Stimulated activated naive B cell treated with anti-CD40 and anti-IgM and Interleukin-4, amounts not matched to agents 10 μg/mL and 1 μg/mL and 100 μg/mL, for 72 hours (primary cell): Measurements from ENCODE around the gene PADI4.

Experiments
- ATAC-seq, 2 donors: fragments of 150-1000 bp; cut with Tn5 transposase; replicated peaks; 2 replicates each; pipeline ENCODE4 v1.10.0; 2021; ENCODE audit warnings: moderate library complexity in 1 of 2
- DNase-seq: peaks from one replicate; pipeline ENCODE4 v3.0.0; 2021
- H3K27ac Mint-ChIP-seq: one replicate; pipeline ENCODE4 v1.8.0; 2022; ENCODE audit warnings: mild to moderate bottlenecking, mixed read lengths
- H3K27me3 Mint-ChIP-seq, 2 donors: one replicate each; pipeline ENCODE4 v1.8.0; 2022; ENCODE audit warnings: mixed read lengths in 2 of 2
- H3K36me3 Mint-ChIP-seq, 2 donors: one replicate each; pipeline ENCODE4 v1.8.0; 2022; ENCODE audit warnings: mixed read lengths in 2 of 2, mild to moderate bottlenecking in 1 of 2
- H3K4me1 Mint-ChIP-seq, 2 donors: one replicate each; pipeline ENCODE4 v1.8.0; 2022; ENCODE audit warnings: mixed read lengths in 2 of 2, mild to moderate bottlenecking in 1 of 2
- H3K4me3 Mint-ChIP-seq, 2 donors: one replicate each; pipeline ENCODE4 v1.8.0; 2022; ENCODE audit warnings: mild to moderate bottlenecking in 2 of 2, mixed read lengths in 2 of 2, moderate library complexity in 1 of 2
- H3K9me3 Mint-ChIP-seq, 2 donors: one replicate each; pipeline ENCODE4 v1.8.0; 2022; ENCODE audit warnings: mixed read lengths in 2 of 2, mild to moderate bottlenecking in 1 of 2

Gene PADI4

GRCh38 chr1:17276568-17276967 lies 31.4 kb upstream of the PADI4 start:
- DNase-seq: no peak
- no peak overlapping the region for H3K4me3 Mint-ChIP-seq
- ATAC-seq: no peak
- H3K4me1 Mint-ChIP-seq: peaks cover 0 to under 1% of the 10 kb centered on the region in 2 donors
- no peak overlapping the region for H3K27ac Mint-ChIP-seq
- H3K27me3 Mint-ChIP-seq: peaks cover 18 to 19% of the 10 kb centered on the region in 2 donors
- H3K9me3 Mint-ChIP-seq: no peaks in the 10 kb centered on the region
- H3K36me3 Mint-ChIP-seq: no peaks in the 10 kb centered on the region

DNA sequence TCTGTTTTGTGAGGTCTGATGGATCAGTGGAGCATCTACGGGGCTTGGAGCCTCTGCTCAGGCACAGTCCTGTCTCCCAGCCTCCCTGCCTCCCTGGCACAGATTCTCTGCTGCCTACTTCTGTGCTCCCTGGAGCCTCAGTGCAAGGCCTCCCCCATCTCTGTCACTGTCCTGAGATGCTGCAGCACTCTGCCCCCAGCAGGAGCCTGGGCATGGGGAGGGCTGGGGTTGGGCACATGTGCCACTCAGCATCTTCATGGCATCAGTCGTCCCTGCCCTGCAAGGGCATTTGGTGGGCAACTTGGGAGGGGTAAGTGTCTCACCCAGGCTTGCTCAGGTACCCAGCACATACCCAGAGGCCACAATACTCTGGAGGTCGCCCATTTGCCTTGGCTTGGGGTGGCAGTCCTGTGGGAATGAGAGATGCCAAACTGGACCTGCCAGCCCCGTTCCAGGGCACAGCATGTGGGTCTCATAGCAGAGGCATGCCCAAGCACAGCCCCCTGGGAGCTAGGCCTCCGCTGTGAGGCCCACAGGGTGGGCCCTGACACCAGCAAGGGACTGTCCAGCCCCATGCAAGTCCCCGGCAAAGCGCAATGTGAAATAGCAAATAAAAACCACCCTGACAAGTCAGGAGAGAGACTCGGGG lies 30.4 kb upstream of the PADI4 start:
- ATAC-seq: no peak
- Mint-ChIP-seq H3K36me3 (no peaks in the 10 kb centered on the region), H3K4me3 (no peak overlapping the region), H3K4me1 (peaks cover 6 to 7% of the 10 kb centered on the region in 2 donors), H3K27me3 (peaks cover 25 to 26% of the 10 kb centered on the region in 2 donors), H3K9me3 (no peaks in the 10 kb centered on the region), H3K27ac (no peak overlapping the region)
- no peak for DNase-seq

DNA sequence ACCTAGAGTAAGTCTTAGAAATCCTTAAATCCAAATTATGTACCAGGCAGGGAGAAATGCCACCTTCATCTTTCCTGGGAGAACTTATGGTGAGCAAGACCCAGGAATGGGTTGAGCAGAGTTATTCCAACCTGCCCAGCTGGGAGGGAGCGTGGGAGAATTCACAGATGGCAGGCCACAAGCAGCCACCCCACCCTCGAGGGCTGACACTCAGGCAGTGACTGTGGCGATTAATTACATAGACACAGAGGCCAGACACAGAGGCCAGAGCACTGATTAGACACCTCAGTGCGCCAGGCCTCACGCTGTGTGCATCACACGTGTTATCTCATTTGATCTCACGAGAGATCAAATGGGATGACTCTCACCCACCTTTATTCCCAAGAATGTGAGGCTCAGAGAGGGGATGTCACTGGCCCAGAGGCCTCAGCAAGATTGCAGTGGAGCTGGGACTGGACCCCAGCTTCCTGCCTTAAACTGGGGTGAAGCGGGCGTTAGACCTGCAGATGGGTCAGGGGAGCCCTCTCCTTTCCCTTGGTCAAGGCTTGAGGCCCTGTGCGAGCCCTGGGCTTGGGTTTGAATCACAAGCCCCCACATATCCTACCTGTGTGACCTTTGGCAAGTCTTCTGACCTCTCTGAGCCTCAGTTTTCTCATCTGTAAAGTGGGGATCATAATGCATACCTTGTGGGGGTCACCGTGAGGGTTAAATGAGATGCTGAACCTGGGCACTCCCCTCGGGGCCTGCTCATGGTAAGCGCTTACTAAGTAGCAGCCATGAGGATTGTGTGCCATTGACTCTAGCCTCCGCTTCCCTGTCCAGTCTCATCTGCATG lies 28.8 kb upstream of the PADI4 start:
- no peak overlapping the region for H3K4me3 Mint-ChIP-seq
- no peaks in the 10 kb centered on the region for H3K36me3 Mint-ChIP-seq
- H3K27me3 Mint-ChIP-seq: peaks cover 33 to 34% of the 10 kb centered on the region in 2 donors
- ATAC-seq: no peak
- no peak for DNase-seq
- no peak overlapping the region for H3K27ac Mint-ChIP-seq
- H3K9me3 Mint-ChIP-seq: no peaks in the 10 kb centered on the region
- H3K4me1 Mint-ChIP-seq: peaks cover 6 to 7% of the 10 kb centered on the region in 2 donors

DNA sequence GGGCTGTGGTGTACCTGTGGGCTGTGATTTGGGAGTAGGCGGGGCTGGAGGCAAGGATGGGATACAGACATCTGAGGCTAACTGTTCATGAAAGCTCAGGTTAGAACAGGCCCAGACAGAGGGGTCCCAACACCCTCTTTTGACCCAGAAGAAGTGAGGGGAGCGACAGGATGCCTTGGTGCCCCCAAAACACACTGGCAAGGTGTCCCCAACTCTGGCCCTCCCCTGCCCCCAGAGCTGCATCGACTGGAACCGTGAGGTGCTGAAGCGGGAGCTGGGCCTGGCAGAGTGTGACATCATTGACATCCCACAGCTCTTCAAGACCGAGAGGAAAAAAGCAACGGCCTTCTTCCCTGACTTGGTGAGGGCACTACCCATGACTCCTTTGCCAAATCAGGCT lies 27.6 kb upstream of the PADI4 start:
- H3K4me1 Mint-ChIP-seq: peaks cover 6 to 7% of the 10 kb centered on the region in 2 donors
- peaks cover 29 to 36% of the 10 kb centered on the region in 2 donors for H3K27me3 Mint-ChIP-seq
- DNase-seq: no peak
- no peaks in the 10 kb centered on the region for H3K36me3 Mint-ChIP-seq
- no peaks in the 10 kb centered on the region for H3K9me3 Mint-ChIP-seq
- H3K27ac Mint-ChIP-seq: no peak overlapping the region
- H3K4me3 Mint-ChIP-seq: no peak overlapping the region
- no peak for ATAC-seq

DNA sequence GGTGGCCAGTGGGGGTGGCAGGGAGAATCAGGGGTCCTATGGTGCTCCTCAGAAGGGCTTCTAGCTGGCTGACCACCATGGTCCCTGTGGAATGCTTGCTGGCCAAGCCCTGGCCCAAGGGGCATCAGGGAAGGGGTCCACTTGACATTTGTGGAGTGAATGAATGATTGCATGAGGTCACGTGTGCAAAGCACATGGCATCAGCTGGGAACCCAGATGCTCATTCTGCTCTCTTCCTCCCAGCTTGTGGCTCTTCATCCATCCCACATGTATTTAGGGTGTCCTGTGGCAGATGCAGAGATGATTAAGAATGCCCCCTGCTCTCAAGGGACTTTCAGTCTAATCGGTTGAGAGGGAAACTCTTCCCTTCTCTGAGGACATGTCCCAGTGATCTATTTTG lies 27.1 kb upstream of the PADI4 start:
- Mint-ChIP-seq H3K9me3 (no peaks in the 10 kb centered on the region), H3K27me3 (peaks cover 26 to 32% of the 10 kb centered on the region in 2 donors), H3K36me3 (no peaks in the 10 kb centered on the region), H3K4me1 (peaks cover 6 to 7% of the 10 kb centered on the region in 2 donors), H3K27ac (no peak overlapping the region), H3K4me3 (no peak overlapping the region)
- DNase-seq (no peak), ATAC-seq (no peak)

- DNase-seq (no peak), ATAC-seq (no peak)
- no peak overlapping the region for H3K27ac Mint-ChIP-seq
- peaks cover 6 to 7% of the 10 kb centered on the region in 2 donors for H3K4me1 Mint-ChIP-seq
- H3K9me3 Mint-ChIP-seq: no peaks in the 10 kb centered on the region
- peaks cover 26 to 36% of the 10 kb centered on the region in 2 donors for H3K27me3 Mint-ChIP-seq
- no peaks in the 10 kb centered on the region for H3K36me3 Mint-ChIP-seq
- no peak overlapping the region for H3K4me3 Mint-ChIP-seq
Measured at GRCh38 chr1:17281775-17282181, 26.2 kb upstream of the PADI4 start.

DNA sequence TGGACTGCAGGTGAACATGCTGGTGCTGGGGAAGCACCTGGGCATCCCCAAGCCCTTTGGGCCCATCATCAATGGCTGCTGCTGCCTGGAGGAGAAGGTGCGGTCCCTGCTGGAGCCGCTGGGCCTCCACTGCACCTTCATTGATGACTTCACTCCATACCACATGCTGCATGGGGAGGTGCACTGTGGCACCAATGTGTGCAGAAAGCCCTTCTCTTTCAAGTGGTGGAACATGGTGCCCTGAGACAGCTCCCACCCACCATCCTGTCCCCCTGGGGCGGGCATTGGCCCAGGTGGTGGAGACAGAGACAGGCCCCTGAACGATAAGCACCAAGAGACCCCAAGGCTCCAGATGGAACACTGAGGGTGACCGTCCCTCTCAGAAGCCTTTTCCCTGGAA lies 25.2 kb upstream of the PADI4 start:
- peaks cover 26 to 31% of the 10 kb centered on the region in 2 donors for H3K27me3 Mint-ChIP-seq
- DNase-seq (no peak), ATAC-seq (no peak)
- H3K36me3 Mint-ChIP-seq: no peaks in the 10 kb centered on the region
- H3K27ac Mint-ChIP-seq: no peak overlapping the region
- no peaks in the 10 kb centered on the region for H3K9me3 Mint-ChIP-seq
- no peak overlapping the region for H3K4me3 Mint-ChIP-seq
- H3K4me1 Mint-ChIP-seq: peaks cover 6 to 7% of the 10 kb centered on the region in 2 donors

DNA sequence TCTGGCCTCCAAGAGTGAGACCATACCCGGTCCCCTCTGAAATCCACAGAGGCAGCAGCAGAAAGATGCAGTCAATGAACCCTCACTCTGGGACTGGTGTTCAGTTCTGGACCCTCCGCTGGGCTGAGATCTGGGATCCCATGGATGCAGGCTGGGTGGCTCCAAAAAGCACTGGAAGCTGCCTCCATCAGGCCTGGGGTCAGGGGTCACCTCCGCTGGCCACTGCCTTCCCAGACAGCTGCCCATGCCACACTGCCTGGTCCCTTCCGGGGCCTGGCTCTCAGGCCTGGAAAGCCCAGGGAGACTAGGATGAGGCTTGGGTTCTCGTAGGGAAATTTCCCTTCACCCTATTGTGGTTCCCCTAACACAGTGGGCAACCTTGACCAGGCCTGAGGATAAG lies 21.4 kb upstream of the PADI4 start:
- Mint-ChIP-seq H3K9me3 (no peaks in the 10 kb centered on the region), H3K27ac (no peak overlapping the region), H3K36me3 (no peaks in the 10 kb centered on the region), H3K27me3 (peaks cover 26 to 31% of the 10 kb centered on the region in 2 donors), H3K4me1 (peaks cover 5 to 6% of the 10 kb centered on the region in 2 donors), H3K4me3 (no peak overlapping the region)
- no peak for ATAC-seq
- DNase-seq: no peak

- DNase-seq (no peak), ATAC-seq (no peak)
- Mint-ChIP-seq H3K27ac (no peak overlapping the region), H3K4me3 (no peak overlapping the region), H3K9me3 (no peaks in the 10 kb centered on the region), H3K27me3 (peaks cover 21 to 25% of the 10 kb centered on the region in 2 donors), H3K36me3 (no peaks in the 10 kb centered on the region), H3K4me1 (peaks cover 0 to under 1% of the 10 kb centered on the region in 2 donors)
Measured at GRCh38 chr1:17287130-17287776, 20.7 kb upstream of the PADI4 start.

GRCh38 chr1:17289721-17290120 lies 18.3 kb upstream of the PADI4 start:
- no peak overlapping the region for H3K4me3 Mint-ChIP-seq
- H3K9me3 Mint-ChIP-seq: no peaks in the 10 kb centered on the region
- peaks cover 20 to 24% of the 10 kb centered on the region in 2 donors for H3K27me3 Mint-ChIP-seq
- H3K36me3 Mint-ChIP-seq: no peaks in the 10 kb centered on the region
- H3K27ac Mint-ChIP-seq: no peak overlapping the region
- no peak for DNase-seq
- no peak for ATAC-seq
- no peaks in the 10 kb centered on the region for H3K4me1 Mint-ChIP-seq

- ATAC-seq: no peak
- Mint-ChIP-seq H3K36me3 (no peaks in the 10 kb centered on the region), H3K9me3 (no peaks in the 10 kb centered on the region), H3K27ac (no peak overlapping the region), H3K4me3 (no peak overlapping the region), H3K4me1 (no peaks in the 10 kb centered on the region), H3K27me3 (peaks cover 16 to 19% of the 10 kb centered on the region in 2 donors)
- no peak for DNase-seq
Measured at GRCh38 chr1:17290553-17290952, 17.4 kb upstream of the PADI4 start.

DNA sequence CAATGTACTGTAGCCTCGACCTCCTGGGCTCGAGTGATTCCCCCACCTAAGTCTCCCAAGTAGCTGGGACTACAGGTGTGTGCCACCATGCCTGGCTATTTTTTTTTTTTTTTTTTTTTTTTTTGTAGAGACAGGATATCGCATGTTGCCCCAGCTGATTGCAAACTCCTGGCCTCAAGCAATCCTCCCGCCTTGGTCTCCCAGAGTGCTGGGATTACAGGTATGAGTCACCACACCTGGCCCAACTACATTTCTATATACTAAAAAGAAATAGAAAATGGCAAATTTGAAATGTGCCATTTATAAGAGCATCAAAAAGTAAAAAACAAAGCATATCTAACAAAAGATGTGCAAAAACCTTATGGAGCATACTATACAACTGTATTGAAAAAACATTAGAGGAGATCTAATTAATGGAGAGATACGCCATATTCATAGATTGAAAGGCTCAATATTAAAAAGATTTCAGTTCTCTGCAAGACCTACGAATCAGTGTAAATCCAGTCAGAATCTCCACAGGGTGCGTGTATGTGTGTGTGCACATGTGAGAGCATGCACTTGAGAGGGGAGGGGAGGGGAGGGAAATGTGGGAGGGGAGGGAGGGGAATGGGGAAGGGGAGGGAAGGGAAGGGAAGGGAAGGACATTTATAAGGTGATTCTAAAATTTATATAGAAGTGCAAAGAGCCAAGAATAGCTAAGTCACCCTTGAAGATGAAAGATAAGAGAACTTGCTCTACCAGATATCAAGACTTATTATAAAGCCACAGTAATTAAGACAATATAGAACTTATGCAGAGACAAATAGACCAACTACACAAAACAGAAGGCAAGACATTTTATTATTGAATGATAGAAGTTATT lies 15.5 kb upstream of the PADI4 start:
- H3K4me3 Mint-ChIP-seq: no peak overlapping the region
- no peak for DNase-seq

GRCh38 chr1:17293681-17294425 lies 14.1 kb upstream of the PADI4 start:
- no peak overlapping the region for H3K4me3 Mint-ChIP-seq
- ATAC-seq: no peak
- H3K27ac Mint-ChIP-seq: no peak overlapping the region
- no peaks in the 10 kb centered on the region for H3K36me3 Mint-ChIP-seq
- H3K4me1 Mint-ChIP-seq: no peaks in the 10 kb centered on the region
- peaks cover 12 to 25% of the 10 kb centered on the region in 2 donors for H3K27me3 Mint-ChIP-seq
- no peak for DNase-seq
- H3K9me3 Mint-ChIP-seq: peaks cover 0 to 2% of the 10 kb centered on the region in 2 donors

More for the DNA sequence above, 15.5 kb upstream of the PADI4 start:
- H3K4me1 Mint-ChIP-seq: no peaks in the 10 kb centered on the region
- peaks cover 12 to 25% of the 10 kb centered on the region in 2 donors for H3K27me3 Mint-ChIP-seq
- H3K9me3 Mint-ChIP-seq: no peaks in the 10 kb centered on the region
- H3K36me3 Mint-ChIP-seq: no peaks in the 10 kb centered on the region
- H3K27ac Mint-ChIP-seq: no peak overlapping the region
- ATAC-seq: no peak
